CD4-positive, alpha-beta T cell treated with Interferon gamma for 1 hour (primary cell): ENCODE results near the gene TBC1D1.

Experiments used
- DNase-seq: peaks from one replicate; pipeline ENCODE4 v3.0.0-alpha.2; 2020

The TBC1D1 gene

DNA sequence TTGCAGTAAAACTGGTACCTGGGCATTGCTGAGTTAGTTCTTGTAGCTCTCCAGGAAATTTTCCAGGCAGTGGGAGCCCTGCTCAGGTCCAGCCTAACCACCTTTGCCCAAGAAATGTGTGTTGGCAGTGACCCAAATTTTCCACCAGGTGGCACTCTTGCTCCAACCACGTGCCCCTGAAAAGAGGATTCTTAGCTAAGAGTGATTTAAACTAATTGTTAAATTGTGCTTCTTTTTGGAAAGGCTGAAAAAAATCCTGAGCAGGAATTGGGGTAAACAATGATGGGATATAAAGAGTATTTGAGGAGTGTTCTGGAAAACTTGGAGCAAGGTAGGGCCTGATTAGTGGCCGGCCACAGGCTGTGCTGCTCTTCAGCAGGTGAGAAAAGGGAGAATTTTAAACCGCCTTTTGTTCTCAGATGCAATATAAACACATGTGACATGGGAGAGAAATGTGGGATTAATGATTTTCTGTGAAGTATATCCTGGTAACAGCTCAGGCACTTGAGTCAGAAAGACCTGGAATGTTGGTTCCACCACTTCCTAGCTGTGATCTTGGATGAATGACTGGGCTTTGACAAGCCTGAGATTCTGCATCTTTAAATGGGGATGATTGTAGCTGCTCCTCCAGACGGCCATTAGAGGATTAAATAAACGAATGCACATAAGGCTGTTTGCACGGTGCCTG lies 288.9 kb downstream of the TBC1D1 start:
- DNase-seq = peak; percentile 68

GRCh38 chr4:38180456-38180855 lies 289.6 kb downstream of the TBC1D1 start:
- DNase-seq = no peak

GRCh38 chr4:38181286-38181685 lies 290.4 kb downstream of the TBC1D1 start:
- no peak for DNase-seq

- DNase-seq = no peak
Measured at GRCh38 chr4:38182334-38182998, 291.6 kb downstream of the TBC1D1 start.

DNA sequence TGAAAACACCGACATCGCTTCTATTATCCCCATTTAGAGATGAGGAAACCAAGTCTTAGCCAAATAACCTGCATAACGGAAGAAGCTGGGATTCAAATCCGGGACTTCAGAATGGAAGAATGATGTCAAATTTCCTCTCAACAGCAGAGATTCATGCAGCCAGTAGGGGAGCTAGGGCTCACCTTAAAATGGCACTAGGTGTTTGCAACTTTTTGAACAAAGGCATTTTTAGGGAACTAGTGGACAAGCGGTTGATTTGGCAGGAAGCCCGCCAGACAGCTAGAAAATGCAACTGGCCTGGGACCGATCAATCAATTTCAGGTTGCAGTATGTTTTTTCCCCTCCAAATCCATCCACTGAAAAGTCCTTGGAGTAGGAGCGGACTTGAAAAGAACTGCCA lies 293.5 kb downstream of the TBC1D1 start:
- no peak for DNase-seq

DNA sequence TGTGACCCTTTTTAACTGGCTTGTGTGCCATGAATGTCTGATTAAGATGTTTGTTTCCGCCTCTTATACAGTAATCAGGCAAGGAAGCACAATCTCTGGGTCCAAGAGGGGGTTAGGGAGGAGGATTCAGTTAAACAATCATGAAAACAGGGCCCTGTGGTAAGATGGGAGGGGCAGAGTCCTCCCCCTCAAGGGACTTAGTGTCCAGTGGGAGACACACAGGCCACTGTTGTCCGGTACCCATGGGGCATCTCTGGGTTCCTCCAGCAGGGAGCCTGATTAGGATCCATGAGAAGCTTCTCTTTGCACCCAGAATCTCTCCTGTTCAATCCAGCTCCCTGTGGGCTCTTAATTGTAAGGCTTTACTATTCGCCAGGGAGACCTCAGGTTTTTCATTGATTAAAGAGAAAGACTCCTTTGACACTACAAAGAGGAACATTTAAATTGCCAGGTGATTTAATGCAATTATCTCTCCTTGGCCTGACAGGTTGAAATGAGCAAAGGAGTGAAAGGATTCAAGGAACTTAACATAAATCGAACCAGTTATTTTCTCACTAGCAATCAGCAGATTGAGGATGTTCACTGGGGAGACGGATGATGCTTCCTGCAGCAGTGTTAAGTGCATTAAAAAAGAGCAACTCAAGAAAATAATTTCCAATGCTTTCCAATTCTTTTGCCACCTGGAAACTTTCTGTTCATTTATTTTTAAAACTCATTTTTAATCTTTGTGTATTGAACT lies 294.7 kb downstream of the TBC1D1 start:
- DNase-seq = no peak

DNA sequence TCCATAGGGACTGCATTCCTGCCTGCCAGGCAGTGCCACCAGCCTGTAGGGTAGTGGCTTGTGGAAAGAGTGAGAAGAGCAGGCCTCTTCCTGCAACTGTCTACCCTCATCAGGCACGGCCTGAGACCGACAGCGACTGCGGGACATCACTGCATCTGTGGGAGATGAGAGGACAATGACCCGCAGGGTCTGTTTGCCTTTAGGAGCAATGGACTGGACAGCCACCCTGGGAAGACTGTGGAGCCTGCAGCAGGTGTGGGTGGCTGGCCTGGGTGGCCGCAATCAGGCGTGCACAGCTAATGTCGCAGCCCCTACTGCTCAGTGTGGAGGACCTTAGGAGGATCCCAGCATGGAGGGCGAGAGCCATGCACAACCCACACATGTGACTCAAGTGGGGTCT lies 297.3 kb downstream of the TBC1D1 start:
- no peak for DNase-seq

DNA sequence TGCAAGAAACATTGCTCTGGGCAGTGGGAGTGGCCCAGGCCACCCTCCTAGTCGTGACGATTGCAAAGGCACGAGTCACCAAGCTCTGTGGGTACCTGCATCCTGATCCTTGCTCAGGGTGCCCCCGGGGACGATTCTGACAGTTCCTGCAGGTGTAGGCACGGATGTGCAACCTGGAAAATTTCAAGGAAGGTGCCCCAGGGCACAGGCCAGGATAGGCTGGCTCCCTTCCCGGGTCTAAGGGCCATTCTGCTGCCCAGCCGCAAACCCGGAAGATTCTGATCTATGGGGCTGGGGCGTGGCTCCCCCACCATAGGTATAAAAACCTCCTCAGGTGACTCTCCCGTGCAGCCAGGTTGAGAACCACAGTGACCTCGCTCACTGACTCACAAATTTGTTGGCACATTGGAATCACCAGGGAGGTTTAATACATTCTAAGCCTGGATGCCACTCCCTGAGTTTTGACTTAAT lies 297.8 kb downstream of the TBC1D1 start:
- no peak for DNase-seq
